ENCODE measurements around the gene AIFM3. TPM values are rescaled to one million over a fixed set of nuclear protein-coding genes. Genes with fewer than 3 reads are reported as not detected.

Gene AIFM3
- polyA plus RNA-seq, 1 donor from 2014 or later: 1.1 TPM

DNA sequence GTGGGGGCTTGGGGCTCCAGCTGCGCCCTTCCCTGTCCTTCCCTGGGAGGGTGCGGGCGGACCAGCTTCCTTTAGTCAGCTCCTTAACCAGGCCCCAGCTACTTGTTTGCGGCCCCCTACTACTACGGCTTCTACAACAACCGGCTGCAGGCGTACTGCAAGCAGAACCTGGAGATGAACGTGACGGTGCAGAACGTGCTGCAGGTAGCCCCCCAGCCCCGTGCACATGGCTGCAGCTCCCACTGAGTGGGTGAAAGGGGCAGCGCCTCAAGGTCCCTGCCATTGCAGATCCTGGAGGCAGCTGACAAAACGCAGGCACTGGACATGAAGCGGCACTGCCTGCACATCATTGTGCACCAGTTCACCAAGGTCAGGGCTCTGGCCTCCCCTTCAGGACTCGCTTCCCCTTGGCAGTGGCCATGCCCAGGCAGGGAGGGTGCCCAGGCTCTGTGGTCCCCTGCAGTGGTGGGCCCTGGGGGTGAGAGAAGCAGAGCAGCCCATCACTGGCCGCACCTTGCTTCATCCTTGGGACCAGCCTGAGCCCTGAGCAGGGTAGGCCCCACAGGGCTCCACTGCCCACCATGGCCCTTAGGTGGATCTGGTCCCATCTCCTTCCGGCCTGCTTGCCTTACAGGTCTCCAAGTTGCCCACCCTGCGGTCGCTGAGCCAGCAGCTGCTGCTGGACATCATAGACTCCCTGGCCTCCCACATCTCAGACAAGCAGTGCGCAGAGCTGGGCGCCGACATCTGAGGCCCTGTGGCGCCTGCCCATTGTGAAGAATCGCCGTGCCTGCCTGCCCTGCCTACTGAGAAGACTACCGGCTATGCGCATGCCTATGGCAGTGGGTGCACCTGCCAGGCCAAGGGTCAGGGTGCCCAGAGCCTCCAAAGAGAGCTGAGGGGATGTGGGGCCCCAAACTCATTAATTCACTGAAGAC lies 29.8 kb downstream of the AIFM3 start:
- TF ChIP-seq, protein P1, sequence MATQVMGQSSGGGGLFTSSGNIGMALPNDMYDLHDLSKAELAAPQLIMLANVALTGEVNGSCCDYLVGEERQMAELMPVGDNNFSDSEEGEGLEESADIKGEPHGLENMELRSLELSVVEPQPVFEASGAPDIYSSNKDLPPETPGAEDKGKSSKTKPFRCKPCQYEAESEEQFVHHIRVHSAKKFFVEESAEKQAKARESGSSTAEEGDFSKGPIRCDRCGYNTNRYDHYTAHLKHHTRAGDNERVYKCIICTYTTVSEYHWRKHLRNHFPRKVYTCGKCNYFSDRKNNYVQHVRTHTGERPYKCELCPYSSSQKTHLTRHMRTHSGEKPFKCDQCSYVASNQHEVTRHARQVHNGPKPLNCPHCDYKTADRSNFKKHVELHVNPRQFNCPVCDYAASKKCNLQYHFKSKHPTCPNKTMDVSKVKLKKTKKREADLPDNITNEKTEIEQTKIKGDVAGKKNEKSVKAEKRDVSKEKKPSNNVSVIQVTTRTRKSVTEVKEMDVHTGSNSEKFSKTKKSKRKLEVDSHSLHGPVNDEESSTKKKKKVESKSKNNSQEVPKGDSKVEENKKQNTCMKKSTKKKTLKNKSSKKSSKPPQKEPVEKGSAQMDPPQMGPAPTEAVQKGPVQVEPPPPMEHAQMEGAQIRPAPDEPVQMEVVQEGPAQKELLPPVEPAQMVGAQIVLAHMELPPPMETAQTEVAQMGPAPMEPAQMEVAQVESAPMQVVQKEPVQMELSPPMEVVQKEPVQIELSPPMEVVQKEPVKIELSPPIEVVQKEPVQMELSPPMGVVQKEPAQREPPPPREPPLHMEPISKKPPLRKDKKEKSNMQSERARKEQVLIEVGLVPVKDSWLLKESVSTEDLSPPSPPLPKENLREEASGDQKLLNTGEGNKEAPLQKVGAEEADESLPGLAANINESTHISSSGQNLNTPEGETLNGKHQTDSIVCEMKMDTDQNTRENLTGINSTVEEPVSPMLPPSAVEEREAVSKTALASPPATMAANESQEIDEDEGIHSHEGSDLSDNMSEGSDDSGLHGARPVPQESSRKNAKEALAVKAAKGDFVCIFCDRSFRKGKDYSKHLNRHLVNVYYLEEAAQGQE (IDR thresholded peaks at IDR 0.05; ENCODE audit: borderline replicate concordance): no peak
- no peak for TF ChIP-seq EP300 (conservative IDR thresholded peaks at IDR 0.05; ENCODE audit: poor library complexity, severe bottlenecking)
- TF ChIP-seq SMC3 (conservative IDR thresholded peaks at IDR 0.05; ENCODE audit: poor library complexity): no peak
- no peak for TF ChIP-seq TAF1 (IDR thresholded peaks at IDR 0.05; ENCODE audit: low read depth)
- TF ChIP-seq POLR2AphosphoS5 (IDR thresholded peaks at IDR 0.05): no peak
- TF ChIP-seq, protein P2, sequence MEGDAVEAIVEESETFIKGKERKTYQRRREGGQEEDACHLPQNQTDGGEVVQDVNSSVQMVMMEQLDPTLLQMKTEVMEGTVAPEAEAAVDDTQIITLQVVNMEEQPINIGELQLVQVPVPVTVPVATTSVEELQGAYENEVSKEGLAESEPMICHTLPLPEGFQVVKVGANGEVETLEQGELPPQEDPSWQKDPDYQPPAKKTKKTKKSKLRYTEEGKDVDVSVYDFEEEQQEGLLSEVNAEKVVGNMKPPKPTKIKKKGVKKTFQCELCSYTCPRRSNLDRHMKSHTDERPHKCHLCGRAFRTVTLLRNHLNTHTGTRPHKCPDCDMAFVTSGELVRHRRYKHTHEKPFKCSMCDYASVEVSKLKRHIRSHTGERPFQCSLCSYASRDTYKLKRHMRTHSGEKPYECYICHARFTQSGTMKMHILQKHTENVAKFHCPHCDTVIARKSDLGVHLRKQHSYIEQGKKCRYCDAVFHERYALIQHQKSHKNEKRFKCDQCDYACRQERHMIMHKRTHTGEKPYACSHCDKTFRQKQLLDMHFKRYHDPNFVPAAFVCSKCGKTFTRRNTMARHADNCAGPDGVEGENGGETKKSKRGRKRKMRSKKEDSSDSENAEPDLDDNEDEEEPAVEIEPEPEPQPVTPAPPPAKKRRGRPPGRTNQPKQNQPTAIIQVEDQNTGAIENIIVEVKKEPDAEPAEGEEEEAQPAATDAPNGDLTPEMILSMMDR (IDR thresholded peaks at IDR 0.05; ENCODE audit: poor library complexity, severe bottlenecking): no peak
- no peak for TF ChIP-seq EZH2 (IDR thresholded peaks at IDR 0.05; ENCODE audit: borderline replicate concordance, insufficient read depth, low read length, poor library complexity, severe bottlenecking)
- no peak for TF ChIP-seq MXI1 (conservative IDR thresholded peaks at IDR 0.05; ENCODE audit: poor library complexity, severe bottlenecking)
- TF ChIP-seq RAD21 (conservative IDR thresholded peaks at IDR 0.05): no peak
- Histone ChIP-seq H3K36me3 (ENCODE audit: insufficient read depth, low read length) (no peaks in the 10 kb centered on the region), H3K9me3 (ENCODE audit: low read length) (no peaks in the 10 kb centered on the region), H3K9ac (ENCODE audit: low read length) (no peak overlapping the region), H3K27ac (ENCODE audit: low read length) (no peak overlapping the region), H3K4me3 (ENCODE audit: low read length) (no peak overlapping the region), H2AFZ (ENCODE audit: low read depth, low read length) (no peak overlapping the region), H3F3A (ENCODE audit: insufficient read depth, low read length, poor library complexity, severe bottlenecking) (no peaks in the 10 kb centered on the region), H4K20me1 (ENCODE audit: insufficient read depth) (no peaks in the 10 kb centered on the region), H3K9me2 (ENCODE audit: insufficient read depth, low read length) (no peaks in the 10 kb centered on the region), H3K27me3 (ENCODE audit: insufficient read depth, low read depth, low read length) (no peaks in the 10 kb centered on the region), H3K79me2 (replicated peaks; ENCODE audit: insufficient read depth, low read length) (peaks cover 3% of the 10 kb centered on the region), H3K4me2 (ENCODE audit: low read length) (no peak overlapping the region)

DNA sequence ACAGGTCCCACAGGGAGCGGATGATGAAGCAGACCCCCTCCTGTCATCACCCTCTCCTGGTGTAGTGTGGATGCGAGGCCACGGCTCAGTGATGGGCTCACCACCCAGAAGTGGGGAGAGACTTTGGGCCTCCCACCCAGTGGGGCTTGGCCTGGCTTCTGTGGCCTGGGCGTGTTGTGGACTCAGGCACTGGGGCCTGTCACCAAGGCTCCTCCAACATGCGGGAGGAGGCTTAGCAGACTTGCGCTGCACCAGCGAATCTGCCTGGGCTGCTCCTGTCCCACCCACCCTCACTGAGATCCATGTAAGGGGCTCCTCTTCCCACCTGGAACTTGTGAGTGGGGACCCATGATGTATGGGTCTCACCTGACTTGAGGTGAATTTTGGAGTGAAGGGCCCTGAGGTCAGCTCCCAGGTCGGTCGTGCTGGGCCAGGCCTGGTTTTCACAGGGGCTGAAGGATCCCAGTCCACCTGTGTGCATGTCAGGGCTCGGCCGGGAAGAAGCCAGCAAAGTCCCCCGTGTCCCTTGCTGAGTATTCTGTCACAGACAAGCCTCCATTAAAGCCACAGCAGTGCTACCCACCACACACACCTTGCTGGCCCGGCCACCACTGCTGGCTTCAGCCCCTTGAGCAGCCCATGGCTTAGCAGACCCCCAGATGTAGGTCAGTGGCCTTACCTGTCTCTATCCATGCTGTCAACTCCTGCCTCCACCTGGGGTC lies 30.6 kb downstream of the AIFM3 start:
- Histone ChIP-seq H2AFZ (ENCODE audit: low read depth, low read length) (no peak overlapping the region), H4K20me1 (ENCODE audit: insufficient read depth) (no peaks in the 10 kb centered on the region), H3K9me2 (ENCODE audit: insufficient read depth, low read length) (no peaks in the 10 kb centered on the region), H3K9ac (ENCODE audit: low read length) (no peak overlapping the region), H3K36me3 (ENCODE audit: insufficient read depth, low read length) (no peaks in the 10 kb centered on the region), H3K9me3 (ENCODE audit: low read length) (no peaks in the 10 kb centered on the region), H3K4me2 (ENCODE audit: low read length) (no peak overlapping the region), H3K79me2 (replicated peaks; ENCODE audit: insufficient read depth, low read length) (peaks cover 3% of the 10 kb centered on the region), H3K27me3 (ENCODE audit: insufficient read depth, low read depth, low read length) (no peaks in the 10 kb centered on the region), H3K27ac (ENCODE audit: low read length) (no peak overlapping the region), H3F3A (ENCODE audit: insufficient read depth, low read length, poor library complexity, severe bottlenecking) (no peaks in the 10 kb centered on the region), H3K4me3 (ENCODE audit: low read length) (no peak overlapping the region)
- no peak for TF ChIP-seq EZH2 (IDR thresholded peaks at IDR 0.05; ENCODE audit: borderline replicate concordance, insufficient read depth, low read length, poor library complexity, severe bottlenecking)
- TF ChIP-seq, protein P2 (IDR thresholded peaks at IDR 0.05; ENCODE audit: poor library complexity, severe bottlenecking): no peak
- TF ChIP-seq, protein P1 (IDR thresholded peaks at IDR 0.05; ENCODE audit: borderline replicate concordance): no peak
- TF ChIP-seq POLR2AphosphoS5 (IDR thresholded peaks at IDR 0.05): no peak
- TF ChIP-seq RAD21 (conservative IDR thresholded peaks at IDR 0.05): no peak
- no peak for TF ChIP-seq TAF1 (IDR thresholded peaks at IDR 0.05; ENCODE audit: low read depth)
- no peak for TF ChIP-seq SMC3 (conservative IDR thresholded peaks at IDR 0.05; ENCODE audit: poor library complexity)
- no peak for TF ChIP-seq MXI1 (conservative IDR thresholded peaks at IDR 0.05; ENCODE audit: poor library complexity, severe bottlenecking)
- no peak for TF ChIP-seq EP300 (conservative IDR thresholded peaks at IDR 0.05; ENCODE audit: poor library complexity, severe bottlenecking)

Data from neural cell (in vitro differentiated cells).